AG04449 (cell line): ENCODE data around the gene SNX14.

ENCODE experiments used
- CTCF ChIA-PET: fragments of 350-600 bp; formaldehyde crosslinking; extraction: SDS; loops from one replicate; lab custom pipeline; 2021; ENCODE audit warnings: antibody characterized with exemption; lab: Yijun Ruan, JAX
- POLR2A ChIA-PET: fragments of 400-600, 350-600 bp; formaldehyde crosslinking; extraction: SDS; loops from one replicate; lab custom pipeline; 2020; ENCODE audit warnings: antibody characterized with exemption, inconsistent platforms; lab: Yijun Ruan, JAX
- DNase-seq: peaks from one replicate; pipeline ENCODE4 v3.0.0-alpha.2; 2010; ENCODE audit warnings: low read depth, low spot score
- H3K4me3 ChIP-seq: 2 replicates; pipeline ENCODE4 v1.5.1; 2011; ENCODE audit warnings: low read depth, mild to moderate bottlenecking, control low read depth, low read length
- CTCF ChIP-seq: IDR thresholded peaks from one replicate; pipeline ENCODE4 v1.5.1; 2011; ENCODE audit warnings: mild to moderate bottlenecking, moderate library complexity, low read length, control low read depth, inconsistent platforms; ENCODE audit not compliant: insufficient read depth; ENCODE audit errors: missing control alignments

The SNX14 gene

GRCh38 chr6:85462673-85463072 lies 131.0 kb downstream of the SNX14 start:
- POLR2A ChIA-PET, result interaction anchor here (1.1 to 3.9 kb wide), 4 partner anchors 13 to 216 kb away, joined by 3 to 19 read pairs (median 12); partner anchors contain the start of genes NT5E and SYNCRIP
- H3K4me3 ChIP-seq, result no peak overlapping the region
- CTCF ChIA-PET, result interaction anchor here (1.2 to 10.6 kb wide), 5 partner anchors 9 to 108 kb away, joined by 3 to 115 read pairs (median 9); partner anchors contain the start of gene NT5E
- DNase-seq, result no peak
- no peak for TF ChIP-seq CTCF

GRCh38 chr6:85461798-85462170 lies 131.9 kb downstream of the SNX14 start:
- no peak for TF ChIP-seq CTCF
- POLR2A ChIA-PET, result interaction anchor here (0.6 to 3.9 kb wide), 5 partner anchors 12 to 217 kb away, joined by 3 to 19 read pairs (median 4); partner anchors contain the start of genes NT5E and SYNCRIP

GRCh38 chr6:85460921-85461797 lies 132.5 kb downstream of the SNX14 start:
- CTCF ChIA-PET, result interaction anchor here (1.3 to 10.6 kb wide), 4 partner anchors 11 to 106 kb away, joined by 5 to 115 read pairs (median 15); partner anchors contain the start of gene NT5E

More at GRCh38 chr6:85461798-85462170, 131.9 kb downstream of the SNX14 start:
- no peak for DNase-seq
- CTCF ChIA-PET, result interaction anchor here (1.3 to 10.6 kb wide), 4 partner anchors 12 to 107 kb away, joined by 5 to 115 read pairs (median 15); partner anchors contain the start of gene NT5E
- H3K4me3 ChIP-seq, result no peak overlapping the region

GRCh38 chr6:85460154-85460920 lies 133.3 kb downstream of the SNX14 start:
- TF ChIP-seq CTCF, result no peak
- DNase-seq, result no peak
- ChIA-PET POLR2A (interaction anchor here (1.5 to 2.8 kb wide), 3 partner anchors 10 to 99 kb away, joined by 3 to 30 read pairs (median 4); partner anchors contain the start of gene NT5E), CTCF (interaction anchor here (1.6 to 4.0 kb wide), 4 partner anchors 10 to 105 kb away, joined by 4 to 15 read pairs (median 6); partner anchors contain the start of gene NT5E)
- no peak overlapping the region for H3K4me3 ChIP-seq

More at GRCh38 chr6:85460921-85461797, 132.5 kb downstream of the SNX14 start:
- no peak for TF ChIP-seq CTCF
- no peak overlapping the region for H3K4me3 ChIP-seq
- POLR2A ChIA-PET, result interaction anchor here (0.6 to 1.6 kb wide), 2 partner anchors 60 to 217 kb away, joined by 3 to 4 read pairs; no protein-coding TSS in a partner anchor
- DNase-seq, result no peak

GRCh38 chr6:85459224-85459901 lies 134.3 kb downstream of the SNX14 start:
- DNase-seq, result peak; percentile 38
- POLR2A ChIA-PET, result interaction anchor here (0.7 to 2.8 kb wide), 6 partner anchors 9 to 98 kb away, joined by 3 to 30 read pairs (median 4); partner anchors contain the start of gene NT5E
- CTCF ChIA-PET, result interaction anchor here (1.1 to 4.0 kb wide), 6 partner anchors 9 to 107 kb away, joined by 3 to 19 read pairs (median 7); partner anchors contain the start of gene NT5E

More at GRCh38 chr6:85459224-85459901, 134.3 kb downstream of the SNX14 start:
- H3K4me3 ChIP-seq, result no peak overlapping the region
- no peak for TF ChIP-seq CTCF
